HepG2 (cell line): ENCODE data around the gene DNAJB12. TPM values are rescaled to one million over a fixed set of nuclear protein-coding genes. Genes with fewer than 3 reads are reported as not detected.

ENCODE experiments used
- ATAC-seq: fragments of 200-7000 bp; cut with Tn5 transposase; 3 replicates; pipeline ENCODE4 v1.9.1; 2020; ENCODE audit warnings: mild to moderate bottlenecking, moderate library complexity
- BruUV-seq: library from RNA; stranded (reverse); fragments of 400-500 nt; replicated peaks from 2 replicates; lab custom pipeline; 2021; lab: Mats Ljungman, UMichigan
- CTCF ChIA-PET: fragments of 300-600 bp; formaldehyde crosslinking; extraction: SDS; loops from one replicate; lab custom pipeline; 2021; ENCODE audit warnings: low total read pairs, inconsistent platforms, low intra/inter-chr PET ratio; lab: Yijun Ruan, JAX
- POLR2A ChIA-PET: fragments of 350-600 bp; sonication (Branson Sonifier 250); formaldehyde crosslinking; loops from one replicate; lab custom pipeline; 2020; ENCODE audit warnings: antibody characterized with exemption, inconsistent platforms; lab: Yijun Ruan, JAX
- DNase-seq: peaks from one replicate; pipeline ENCODE4 v3.0.0-alpha.2; 2015; ENCODE audit warnings: low spot score
- FAIRE-seq: peaks from 3 replicates; lab custom pipeline; 2011; peaks lifted over from hg19 to GRCh38; lab: Jason Lieb, UNC
- H2AFZ ChIP-seq: one replicate; pipeline ENCODE4 v1.6.1; 2011; ENCODE audit warnings: low read length, inconsistent platforms
- H3K27ac ChIP-seq: fragments of 300-600 bp; 3 replicates; pipeline ENCODE4 v1.8.0; 2011; ENCODE audit warnings: mixed run types, mild to moderate bottlenecking, mixed read lengths, low read length, inconsistent platforms; ENCODE audit not compliant: insufficient read depth; ENCODE audit errors: extremely low read length
- H3K27me3 ChIP-seq, 2 experiments: fragments of 200-600 bp in 1 of 2; 2 replicates in 1 of 2; 3 replicates in 1 of 2; pipeline versions ENCODE4 v1.6.0 to v1.8.0; 2011; ENCODE audit warnings: low read length in 2 of 2, mild to moderate bottlenecking in 2 of 2, moderate library complexity in 2 of 2, inconsistent platforms in 1 of 2; ENCODE audit not compliant: insufficient read depth in 2 of 2, control insufficient read depth in 1 of 2
- H3K36me3 ChIP-seq, 2 experiments: fragments of 200-600 bp in 1 of 2; replicated peaks in 1 of 2; 2 replicates in 1 of 2; 3 replicates in 1 of 2; pipeline versions ENCODE4 v1.5.1 to v1.8.0; 2011; ENCODE audit warnings: low read length in 2 of 2, inconsistent platforms in 1 of 2; ENCODE audit not compliant: insufficient read depth in 2 of 2, control insufficient read depth in 1 of 2
- H3K4me1 ChIP-seq: 2 replicates; pipeline ENCODE4 v1.5.1; 2012; ENCODE audit warnings: low read length, inconsistent platforms; ENCODE audit not compliant: insufficient read depth
- H3K4me2 ChIP-seq: 2 replicates; pipeline ENCODE4 v1.6.0; 2011; ENCODE audit warnings: low read depth, low read length, inconsistent platforms
- H3K4me3 ChIP-seq, 3 experiments: fragments of 200-600 bp in 1 of 3; sonication (generic), shearing (Covaris generic) in 1 of 3; replicated peaks in 1 of 3; 2 replicates each; pipeline ENCODE4 v1.5.1; 2011 to 2016; ENCODE audit warnings: low read length in 3 of 3, inconsistent platforms in 2 of 3, low read depth in 2 of 3, mild to moderate bottlenecking in 2 of 3, control low read depth in 1 of 3, mixed read lengths in 1 of 3; ENCODE audit not compliant: insufficient read depth in 1 of 3
- H3K79me2 ChIP-seq: one replicate; pipeline ENCODE4 v1.6.1; 2011; ENCODE audit warnings: low read length, inconsistent platforms; ENCODE audit not compliant: insufficient read depth
- H3K9ac ChIP-seq: 2 replicates; pipeline ENCODE4 v1.6.0; 2011; ENCODE audit warnings: mild to moderate bottlenecking, low read depth, low read length, inconsistent platforms; ENCODE audit not compliant: insufficient read depth
- H3K9me3 ChIP-seq: 2 replicates; pipeline ENCODE4 v1.5.1; 2012; ENCODE audit warnings: mild to moderate bottlenecking, low read length
- H4K20me1 ChIP-seq: 2 replicates; pipeline ENCODE4 v1.6.0; 2011; ENCODE audit warnings: inconsistent platforms, mild to moderate bottlenecking, low read length, moderate library complexity; ENCODE audit not compliant: insufficient read depth
- FLYWCH1 ChIP-seq: sonication (generic); formaldehyde crosslinking; IDR thresholded peaks from 2 replicates; pipeline ENCODE4 v1.8.1; 2023; ENCODE audit warnings: mild to moderate bottlenecking, missing genetic modification reagents
- FOXK2 ChIP-seq: fragments of 450-650 bp; IDR thresholded peaks from 2 replicates; pipeline ENCODE4 v1.6.1; 2016
- GATAD2A ChIP-seq: IDR thresholded peaks from 2 replicates; pipeline ENCODE4 v1.6.1; 2016
- JUN ChIP-seq: sonication (generic); formaldehyde crosslinking; IDR thresholded peaks from 2 replicates; pipeline ENCODE4 v1.4.0; 2020; ENCODE audit warnings: mild to moderate bottlenecking, missing genetic modification reagents
- ZMYM3 ChIP-seq: sonication (generic); formaldehyde crosslinking; IDR thresholded peaks from 2 replicates; pipeline ENCODE4 v1.5.1; 2020; ENCODE audit warnings: mild to moderate bottlenecking, missing genetic modification reagents
- ZNF749 ChIP-seq: sonication (generic); formaldehyde crosslinking; IDR thresholded peaks from 2 replicates; pipeline ENCODE4 v1.8.0; 2022; ENCODE audit warnings: mild to moderate bottlenecking, missing genetic modification reagents, moderate library complexity, borderline replicate concordance
- WGBS: methylation state at CpG from one replicate; pipeline ENCODE4 v1.1.6; 2017; ENCODE audit warnings: low lambda C conversion rate; 5-methylcytosine and 5-hydroxymethylcytosine counted together
- in situ Hi-C: cut with HindIII; loops from 2 replicates; pipeline ENCODE4 v1.10.0; 2017; ENCODE audit warnings: low pct_unique_long_range_greater_than_20kb; ENCODE audit not compliant: extremely low pct_ligation_motif_present
- intact Hi-C: fragments of 100-400 bp; cut with micrococcal nuclease; formaldehyde crosslinking; loops from one replicate; pipeline ENCODE4 v1.10.0; 2022; ENCODE audit not compliant: unreplicated experiment
- polyA plus RNA-seq, 8 experiments: library from polyadenylated mRNA; depleted of rRNA in 3 of 8; stranded (reverse) in 7 of 8; unstranded in 1 of 8; fragments of >200 nt; fragmentation: Illumina TruSeq in 4 of 8; extraction: Trizol in 4 of 8; gene quantifications; 2 replicates each; pipeline versions ENCODE4 v1.2.1 to v1.2.3, GENCODE V29; 2011 to 2016; ENCODE audit warnings: low read depth in 4 of 8, missing spikeins in 1 of 8, mixed read lengths in 1 of 8; ENCODE audit not compliant: insufficient read depth in 1 of 8
- total RNA-seq, 5 experiments: library from RNA; depleted of rRNA; stranded (reverse); fragments of >200 nt; fragmentation: Illumina TruSeq; extraction: Trizol; gene quantifications; 2 replicates each; pipeline ENCODE4 v1.2.3, GENCODE V29; 2016; ENCODE audit warnings: low read depth in 1 of 5
- TF ChIP-seq, protein P1 (sequence below): sonication (generic); formaldehyde crosslinking; IDR thresholded peaks from 2 replicates; pipeline ENCODE4 v1.4.0; 2020; ENCODE audit warnings: missing genetic modification reagents
- TF ChIP-seq, protein P2 (sequence below): sonication (generic); formaldehyde crosslinking; IDR thresholded peaks from 2 replicates; pipeline ENCODE4 v1.4.0; 2020; ENCODE audit warnings: missing genetic modification reagents
- TF ChIP-seq, protein P3 (sequence below): sonication (generic); formaldehyde crosslinking; IDR thresholded peaks from 2 replicates; pipeline ENCODE4 v1.8.1; 2023; ENCODE audit warnings: mild to moderate bottlenecking, missing genetic modification reagents, borderline replicate concordance
- TF ChIP-seq, protein P4 (sequence below): sonication (generic); formaldehyde crosslinking; IDR thresholded peaks from 2 replicates; pipeline ENCODE4 v1.4.0; 2020; ENCODE audit warnings: missing genetic modification reagents, borderline replicate concordance
- TF ChIP-seq, protein P5 (sequence below): sonication (generic); formaldehyde crosslinking; IDR thresholded peaks from 2 replicates; pipeline ENCODE4 v1.5.1; 2020; ENCODE audit warnings: mild to moderate bottlenecking, moderate library complexity, missing genetic modification reagents

The DNAJB12 gene
- total and polyA plus RNA-seq, 2 of the 13 experiments (the other 11 are each of a cell fraction or from before 2014, with no cell fraction given), result 10.8 to 18.2 TPM

DNA sequence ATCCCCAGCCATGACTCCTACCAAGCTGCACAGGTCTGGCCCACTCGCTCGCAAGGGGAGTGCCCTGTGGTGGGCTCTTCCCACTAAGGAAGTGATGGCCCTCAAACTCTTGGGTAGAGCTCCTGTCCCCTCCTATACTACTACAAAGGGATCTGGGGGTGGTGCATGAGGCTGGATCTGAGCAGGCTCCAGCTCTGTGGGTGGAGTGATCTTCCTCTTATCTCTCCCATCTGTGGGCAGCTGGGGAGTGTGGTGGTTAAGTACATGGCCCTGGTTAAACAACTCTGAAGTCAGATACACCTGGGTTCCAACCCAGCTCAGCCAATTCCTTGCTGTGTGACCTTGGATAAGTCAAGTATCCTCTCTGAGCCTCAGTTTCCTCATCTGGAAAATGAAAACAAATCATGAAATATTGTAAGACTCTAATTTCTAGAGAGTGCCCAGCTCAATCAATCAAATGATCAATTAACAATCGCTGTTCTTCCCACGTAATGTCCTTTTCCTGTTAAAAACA is 63.6 kb downstream of the DNAJB12 start (continued):
- TF ChIP-seq, protein P1, sequence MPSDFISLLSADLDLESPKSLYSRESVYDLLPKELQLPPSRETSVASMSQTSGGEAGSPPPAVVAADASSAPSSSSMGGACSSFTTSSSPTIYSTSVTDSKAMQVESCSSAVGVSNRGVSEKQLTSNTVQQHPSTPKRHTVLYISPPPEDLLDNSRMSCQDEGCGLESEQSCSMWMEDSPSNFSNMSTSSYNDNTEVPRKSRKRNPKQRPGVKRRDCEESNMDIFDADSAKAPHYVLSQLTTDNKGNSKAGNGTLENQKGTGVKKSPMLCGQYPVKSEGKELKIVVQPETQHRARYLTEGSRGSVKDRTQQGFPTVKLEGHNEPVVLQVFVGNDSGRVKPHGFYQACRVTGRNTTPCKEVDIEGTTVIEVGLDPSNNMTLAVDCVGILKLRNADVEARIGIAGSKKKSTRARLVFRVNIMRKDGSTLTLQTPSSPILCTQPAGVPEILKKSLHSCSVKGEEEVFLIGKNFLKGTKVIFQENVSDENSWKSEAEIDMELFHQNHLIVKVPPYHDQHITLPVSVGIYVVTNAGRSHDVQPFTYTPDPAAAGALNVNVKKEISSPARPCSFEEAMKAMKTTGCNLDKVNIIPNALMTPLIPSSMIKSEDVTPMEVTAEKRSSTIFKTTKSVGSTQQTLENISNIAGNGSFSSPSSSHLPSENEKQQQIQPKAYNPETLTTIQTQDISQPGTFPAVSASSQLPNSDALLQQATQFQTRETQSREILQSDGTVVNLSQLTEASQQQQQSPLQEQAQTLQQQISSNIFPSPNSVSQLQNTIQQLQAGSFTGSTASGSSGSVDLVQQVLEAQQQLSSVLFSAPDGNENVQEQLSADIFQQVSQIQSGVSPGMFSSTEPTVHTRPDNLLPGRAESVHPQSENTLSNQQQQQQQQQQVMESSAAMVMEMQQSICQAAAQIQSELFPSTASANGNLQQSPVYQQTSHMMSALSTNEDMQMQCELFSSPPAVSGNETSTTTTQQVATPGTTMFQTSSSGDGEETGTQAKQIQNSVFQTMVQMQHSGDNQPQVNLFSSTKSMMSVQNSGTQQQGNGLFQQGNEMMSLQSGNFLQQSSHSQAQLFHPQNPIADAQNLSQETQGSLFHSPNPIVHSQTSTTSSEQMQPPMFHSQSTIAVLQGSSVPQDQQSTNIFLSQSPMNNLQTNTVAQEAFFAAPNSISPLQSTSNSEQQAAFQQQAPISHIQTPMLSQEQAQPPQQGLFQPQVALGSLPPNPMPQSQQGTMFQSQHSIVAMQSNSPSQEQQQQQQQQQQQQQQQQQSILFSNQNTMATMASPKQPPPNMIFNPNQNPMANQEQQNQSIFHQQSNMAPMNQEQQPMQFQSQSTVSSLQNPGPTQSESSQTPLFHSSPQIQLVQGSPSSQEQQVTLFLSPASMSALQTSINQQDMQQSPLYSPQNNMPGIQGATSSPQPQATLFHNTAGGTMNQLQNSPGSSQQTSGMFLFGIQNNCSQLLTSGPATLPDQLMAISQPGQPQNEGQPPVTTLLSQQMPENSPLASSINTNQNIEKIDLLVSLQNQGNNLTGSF (CRISPR knock-in tag), result no peak
- TF ChIP-seq FOXK2 (no peak), GATAD2A (CRISPR knock-in tag) (no peak), FLYWCH1 (CRISPR knock-in tag) (no peak)
- TF ChIP-seq, protein P2, sequence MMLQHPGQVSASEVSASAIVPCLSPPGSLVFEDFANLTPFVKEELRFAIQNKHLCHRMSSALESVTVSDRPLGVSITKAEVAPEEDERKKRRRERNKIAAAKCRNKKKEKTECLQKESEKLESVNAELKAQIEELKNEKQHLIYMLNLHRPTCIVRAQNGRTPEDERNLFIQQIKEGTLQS (CRISPR knock-in tag), result no peak
- TF ChIP-seq, protein P3, sequence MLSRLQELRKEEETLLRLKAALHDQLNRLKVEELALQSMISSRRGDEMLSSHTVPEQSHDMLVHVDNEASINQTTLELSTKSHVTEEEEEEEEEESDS (CRISPR knock-in tag), result no peak

DNA sequence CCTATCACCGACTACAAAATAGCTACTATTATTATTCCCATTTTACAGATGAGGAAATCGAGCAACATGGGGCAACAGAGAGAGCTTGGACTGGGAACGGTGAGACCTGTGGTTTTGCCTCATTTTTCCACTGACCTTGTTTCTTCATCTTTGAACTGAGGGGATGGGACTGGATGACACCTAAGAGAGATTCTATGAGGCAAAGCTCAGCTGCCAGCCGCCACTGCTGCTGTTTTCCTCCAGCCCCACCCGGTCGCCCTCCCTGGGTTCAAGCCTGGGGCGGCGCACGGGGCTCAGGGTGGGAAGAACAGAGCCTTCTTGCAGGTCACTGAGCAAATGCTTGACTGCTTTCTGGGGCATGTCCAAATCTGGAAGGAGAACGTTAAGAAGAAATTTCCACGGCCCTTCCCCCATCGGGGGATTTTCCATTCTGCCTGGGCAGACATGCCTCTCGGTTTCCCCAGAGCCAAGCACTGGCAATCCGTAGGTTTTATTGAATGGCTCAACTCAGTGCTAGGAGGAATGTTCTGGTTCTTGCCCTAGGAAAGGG is 68.7 kb downstream of the DNAJB12 start:
- no TSS peak for BruUV-seq
- ATAC-seq (peak; percentile 60), DNase-seq (peak; percentile 41), FAIRE-seq (no peak)
- intact Hi-C loops, result no loop called here
- Histone ChIP-seq H3K9ac (0 out of 2 replicates have a peak overlapping the region, but pooled peaks have one; percentile 18), H3K79me2 (no peaks in the 10 kb centered on the region), H3K4me3 (peak overlapping the region in 1 of 3 experiments; percentile 34; a peak in 3 of 6 replicates), H2AFZ (peak overlapping the region; percentile 50), H3K27me3 (0 out of 5 replicates have a peak, but pooled peaks cover 0 to 1% of the 10 kb centered on the region in 2 experiments), H3K4me2 (peak overlapping the region; percentile 55), H3K9me3 (no peaks in the 10 kb centered on the region), H3K36me3 (no peaks in the 10 kb centered on the region), H3K27ac (no peak overlapping the region), H3K4me1 (peaks cover 21% of the 10 kb centered on the region), H4K20me1 (no peaks in the 10 kb centered on the region)
- CTCF ChIA-PET, result no interaction called here
- POLR2A ChIA-PET, result interaction anchor here (0.8 to 1.6 kb wide), 2 partner anchors 12 to 35 kb away, joined by 3 to 13 read pairs; partner anchors contain the start of gene DDIT4
- 24% methylated on average over 12 of the region's 14 CpGs for WGBS
- in situ Hi-C loops, result no loop called here
- TF ChIP-seq JUN (CRISPR knock-in tag), result no peak
- TF ChIP-seq ZNF749 (CRISPR knock-in tag), result no peak
- TF ChIP-seq, protein P4, sequence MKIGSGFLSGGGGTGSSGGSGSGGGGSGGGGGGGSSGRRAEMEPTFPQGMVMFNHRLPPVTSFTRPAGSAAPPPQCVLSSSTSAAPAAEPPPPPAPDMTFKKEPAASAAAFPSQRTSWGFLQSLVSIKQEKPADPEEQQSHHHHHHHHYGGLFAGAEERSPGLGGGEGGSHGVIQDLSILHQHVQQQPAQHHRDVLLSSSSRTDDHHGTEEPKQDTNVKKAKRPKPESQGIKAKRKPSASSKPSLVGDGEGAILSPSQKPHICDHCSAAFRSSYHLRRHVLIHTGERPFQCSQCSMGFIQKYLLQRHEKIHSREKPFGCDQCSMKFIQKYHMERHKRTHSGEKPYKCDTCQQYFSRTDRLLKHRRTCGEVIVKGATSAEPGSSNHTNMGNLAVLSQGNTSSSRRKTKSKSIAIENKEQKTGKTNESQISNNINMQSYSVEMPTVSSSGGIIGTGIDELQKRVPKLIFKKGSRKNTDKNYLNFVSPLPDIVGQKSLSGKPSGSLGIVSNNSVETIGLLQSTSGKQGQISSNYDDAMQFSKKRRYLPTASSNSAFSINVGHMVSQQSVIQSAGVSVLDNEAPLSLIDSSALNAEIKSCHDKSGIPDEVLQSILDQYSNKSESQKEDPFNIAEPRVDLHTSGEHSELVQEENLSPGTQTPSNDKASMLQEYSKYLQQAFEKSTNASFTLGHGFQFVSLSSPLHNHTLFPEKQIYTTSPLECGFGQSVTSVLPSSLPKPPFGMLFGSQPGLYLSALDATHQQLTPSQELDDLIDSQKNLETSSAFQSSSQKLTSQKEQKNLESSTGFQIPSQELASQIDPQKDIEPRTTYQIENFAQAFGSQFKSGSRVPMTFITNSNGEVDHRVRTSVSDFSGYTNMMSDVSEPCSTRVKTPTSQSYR (CRISPR knock-in tag), result peak; percentile 34; the same call in 1 of the 2 replicates
- TF ChIP-seq ZMYM3 (CRISPR knock-in tag), result 0 out of 2 replicates have a peak, but pooled peaks have one; percentile 64
- TF ChIP-seq, protein P5, sequence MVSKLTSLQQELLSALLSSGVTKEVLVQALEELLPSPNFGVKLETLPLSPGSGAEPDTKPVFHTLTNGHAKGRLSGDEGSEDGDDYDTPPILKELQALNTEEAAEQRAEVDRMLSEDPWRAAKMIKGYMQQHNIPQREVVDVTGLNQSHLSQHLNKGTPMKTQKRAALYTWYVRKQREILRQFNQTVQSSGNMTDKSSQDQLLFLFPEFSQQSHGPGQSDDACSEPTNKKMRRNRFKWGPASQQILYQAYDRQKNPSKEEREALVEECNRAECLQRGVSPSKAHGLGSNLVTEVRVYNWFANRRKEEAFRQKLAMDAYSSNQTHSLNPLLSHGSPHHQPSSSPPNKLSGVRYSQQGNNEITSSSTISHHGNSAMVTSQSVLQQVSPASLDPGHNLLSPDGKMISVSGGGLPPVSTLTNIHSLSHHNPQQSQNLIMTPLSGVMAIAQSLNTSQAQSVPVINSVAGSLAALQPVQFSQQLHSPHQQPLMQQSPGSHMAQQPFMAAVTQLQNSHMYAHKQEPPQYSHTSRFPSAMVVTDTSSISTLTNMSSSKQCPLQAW, result peak; percentile 40; the same call in 1 of the 2 replicates
